H9 (cell line): ENCODE results near the gene SEZ6. TPM values are rescaled to one million over a fixed set of nuclear protein-coding genes. Genes with fewer than 3 reads are reported as not detected.

Experiments used
- DNase-seq: peaks from one replicate; pipeline ENCODE4 v3.0.0-alpha.2; 2017
- H2AFZ ChIP-seq: one replicate; pipeline ENCODE4 v1.6.1; 2013; ENCODE audit warnings: mild to moderate bottlenecking, low read length, control low read depth, moderate library complexity
- H2AK5ac ChIP-seq: 2 replicates; pipeline ENCODE4 v1.6.1; 2013; ENCODE audit warnings: low read length, control low read depth, mixed read lengths; ENCODE audit not compliant: insufficient read length
- H2BK120ac ChIP-seq: one replicate; pipeline ENCODE4 v1.6.1; 2013; ENCODE audit warnings: low read depth, mild to moderate bottlenecking, low read length, control low read depth, inconsistent platforms; ENCODE audit not compliant: poor library complexity, severe bottlenecking
- H2BK12ac ChIP-seq: 2 replicates; pipeline ENCODE4 v1.6.1; 2013; ENCODE audit warnings: low read length, control low read depth, mixed read lengths, low read depth; ENCODE audit not compliant: insufficient read length
- H2BK15ac ChIP-seq: 2 replicates; pipeline ENCODE4 v1.6.1; 2013; ENCODE audit warnings: low read depth, low read length, control low read depth
- H2BK20ac ChIP-seq: one replicate; pipeline ENCODE4 v1.6.1; 2013; ENCODE audit warnings: low read depth, mild to moderate bottlenecking, low read length, control low read depth, inconsistent platforms; ENCODE audit not compliant: poor library complexity, severe bottlenecking
- H2BK5ac ChIP-seq: 2 replicates; pipeline ENCODE4 v1.6.1; 2013; ENCODE audit warnings: low read length, control low read depth, mixed read lengths; ENCODE audit not compliant: insufficient read length
- H3K14ac ChIP-seq: 2 replicates; pipeline ENCODE4 v1.6.1; 2013; ENCODE audit warnings: low read length, control low read depth; ENCODE audit not compliant: insufficient read depth
- H3K18ac ChIP-seq: 2 replicates; pipeline ENCODE4 v1.6.1; 2013; ENCODE audit warnings: low read depth, mild to moderate bottlenecking, mixed read lengths, low read length, control low read depth; ENCODE audit not compliant: insufficient read length
- H3K23ac ChIP-seq: 2 replicates; pipeline ENCODE4 v1.6.1; 2013; ENCODE audit warnings: low read length, control low read depth, mixed read lengths, low read depth; ENCODE audit not compliant: insufficient read length
- H3K23me2 ChIP-seq: 2 replicates; pipeline ENCODE4 v1.6.1; 2013; ENCODE audit warnings: low read depth, mild to moderate bottlenecking, mixed read lengths, low read length, control low read depth; ENCODE audit not compliant: insufficient read length, poor library complexity, severe bottlenecking
- H3K27ac ChIP-seq: 2 replicates; pipeline ENCODE4 v1.5.1; 2013; ENCODE audit warnings: low read length, control low read depth, mixed read lengths, low read depth; ENCODE audit not compliant: insufficient read length
- H3K27me3 ChIP-seq: 2 replicates; pipeline ENCODE4 v1.6.1; 2013; ENCODE audit warnings: low read length, control low read depth, inconsistent platforms; ENCODE audit not compliant: insufficient read depth
- H3K4ac ChIP-seq: 2 replicates; pipeline ENCODE4 v1.6.1; 2013; ENCODE audit warnings: low read depth, mild to moderate bottlenecking, control low read depth, inconsistent platforms, low read length, moderate library complexity
- H3K4me1 ChIP-seq: 2 replicates; pipeline ENCODE4 v1.6.1; 2013; ENCODE audit warnings: low read length, control low read depth, inconsistent platforms; ENCODE audit not compliant: insufficient read depth
- H3K4me2 ChIP-seq: 2 replicates; pipeline ENCODE4 v1.6.1; 2013; ENCODE audit warnings: low read length, control low read depth, mixed read lengths; ENCODE audit not compliant: insufficient read length, insufficient read depth
- H3K56ac ChIP-seq: 2 replicates; pipeline ENCODE4 v1.6.1; 2013; ENCODE audit warnings: low read depth, mild to moderate bottlenecking, mixed read lengths, low read length, control low read depth; ENCODE audit not compliant: insufficient read length
- H3K79me1 ChIP-seq: 2 replicates; pipeline ENCODE4 v1.6.1; 2013; ENCODE audit warnings: low read depth, mild to moderate bottlenecking, moderate library complexity, low read length, control low read depth, inconsistent platforms; ENCODE audit not compliant: insufficient read depth, poor library complexity, severe bottlenecking
- H3K79me2 ChIP-seq: 2 replicates; pipeline ENCODE4 v1.6.1; 2013; ENCODE audit warnings: low read length, control low read depth, inconsistent platforms; ENCODE audit not compliant: insufficient read depth
- H3K9ac ChIP-seq: 2 replicates; pipeline ENCODE4 v1.6.1; 2013; ENCODE audit warnings: low read length, control low read depth, mixed read lengths; ENCODE audit not compliant: insufficient read length; ENCODE audit errors: extremely low read depth
- H3K9me3 ChIP-seq: one replicate; pipeline ENCODE4 v1.6.1; 2013; ENCODE audit warnings: low read depth, low read length, inconsistent platforms; ENCODE audit not compliant: control insufficient read depth
- H3T11ph ChIP-seq: one replicate; pipeline ENCODE4 v1.6.1; 2013; ENCODE audit warnings: mild to moderate bottlenecking, low read length, control low read depth, inconsistent platforms
- H4K20me1 ChIP-seq: one replicate; pipeline ENCODE4 v1.6.1; 2013; ENCODE audit not compliant: control insufficient read depth, insufficient read length, insufficient read depth
- H4K5ac ChIP-seq: 2 replicates; pipeline ENCODE4 v1.6.1; 2013; ENCODE audit warnings: low read depth, mild to moderate bottlenecking, mixed read lengths, low read length, control low read depth; ENCODE audit not compliant: insufficient read length
- H4K8ac ChIP-seq: replicated peaks from 2 replicates; pipeline ENCODE4 v1.6.1; 2013; ENCODE audit warnings: low read length, control low read depth, mixed read lengths, low read depth; ENCODE audit not compliant: insufficient read length
- H4K91ac ChIP-seq: 2 replicates; pipeline ENCODE4 v1.6.1; 2013; ENCODE audit warnings: low read depth, mild to moderate bottlenecking, moderate library complexity, mixed read lengths, low read length, control low read depth; ENCODE audit not compliant: insufficient read length
- H3K27ac Mint-ChIP-seq, 3 experiments: 2 replicates in 2 of 3; 3 replicates in 1 of 3; pipeline ENCODE4 v1.8.0; 2020 to 2021; ENCODE audit warnings: mixed read lengths in 3 of 3, mild to moderate bottlenecking in 1 of 3, moderate library complexity in 1 of 3
- H3K27me3 Mint-ChIP-seq: 2 replicates; pipeline ENCODE4 v1.8.0; 2021; ENCODE audit warnings: low read depth, mild to moderate bottlenecking, moderate library complexity, mixed read lengths
- H3K36me3 Mint-ChIP-seq, 3 experiments: 2 replicates in 2 of 3; 3 replicates in 1 of 3; pipeline ENCODE4 v1.8.0; 2020 to 2021; ENCODE audit warnings: low read depth in 3 of 3, mixed read lengths in 3 of 3; ENCODE audit not compliant: insufficient read depth in 1 of 3
- H3K4me1 Mint-ChIP-seq, 2 experiments: 2 replicates each; pipeline ENCODE4 v1.8.0; 2020; ENCODE audit warnings: mixed read lengths in 2 of 2
- H3K4me3 Mint-ChIP-seq, 2 experiments: 2 replicates in 1 of 2; 3 replicates in 1 of 2; pipeline ENCODE4 v1.8.0; 2020 to 2021; ENCODE audit warnings: mild to moderate bottlenecking in 2 of 2, mixed read lengths in 2 of 2, moderate library complexity in 1 of 2
- H3K9me3 Mint-ChIP-seq, 2 experiments: 2 replicates in 1 of 2; 3 replicates in 1 of 2; pipeline ENCODE4 v1.8.0; 2020; ENCODE audit warnings: mild to moderate bottlenecking in 2 of 2, mixed read lengths in 2 of 2, moderate library complexity in 1 of 2
- WGBS: extraction: QIAGEN DNeasy Blood & Tissue Kit; methylation state at CpG from one replicate; pipeline ENCODE4 v1.1.7; 2013; ENCODE audit warnings: missing lambda C conversion rate, low lambda C conversion rate, mixed read lengths; ENCODE audit not compliant: insufficient read length; ENCODE audit errors: extremely low coverage; 5-methylcytosine and 5-hydroxymethylcytosine counted together
- total RNA-seq: library from RNA; stranded (reverse); gene quantifications from 2 replicates; pipeline ENCODE4 v1.2.1, GENCODE V29; 2021
- TF ChIP-seq, protein P1 (sequence below): fragments of 200-600 bp; sonication (generic); conservative IDR thresholded peaks from 3 replicates; pipeline ENCODE4 v1.8.0; 2021; ENCODE audit warnings: antibody characterized with exemption, mild to moderate bottlenecking

SEZ6 gene
- total RNA-seq, 1 experiment from 2014 or later = 1.8 TPM

DNA sequence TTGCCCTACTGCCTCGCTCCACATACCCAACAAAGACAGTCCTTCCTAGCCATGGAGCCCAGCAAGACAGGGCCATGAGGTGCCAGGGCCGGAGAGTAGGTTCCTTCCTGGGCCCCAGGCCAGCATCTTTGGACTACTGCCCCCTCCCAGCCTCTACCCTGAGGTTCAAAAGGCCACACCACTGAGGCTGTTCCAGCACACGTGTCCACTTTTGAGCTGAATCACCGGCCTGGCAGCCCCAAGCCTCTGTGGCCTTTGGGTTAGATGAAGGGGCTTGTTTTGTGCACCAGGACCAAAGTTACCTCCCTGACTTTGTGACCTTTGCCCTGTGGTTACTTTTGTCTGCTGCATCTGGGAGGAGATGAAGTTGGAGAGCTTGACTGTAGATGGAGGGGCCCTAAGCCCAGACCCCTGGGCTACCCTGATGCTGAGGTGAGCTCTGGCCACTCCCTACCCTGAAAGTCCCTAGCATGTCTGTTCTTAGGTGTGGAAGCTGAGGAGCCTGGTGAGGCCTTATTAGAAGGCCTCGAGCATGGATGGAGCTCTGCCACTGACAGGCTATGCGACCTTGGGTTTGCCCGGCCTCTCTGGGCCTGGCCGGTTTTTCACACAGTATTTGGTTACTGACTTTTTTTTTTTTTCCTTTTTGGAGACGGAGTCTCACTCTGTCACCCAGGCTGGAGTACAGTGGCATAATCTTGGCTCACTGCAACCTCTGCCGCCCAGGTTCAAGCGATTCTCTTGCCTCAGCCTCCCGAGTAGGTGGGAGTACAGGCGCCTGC, 12.0 kb downstream of the SEZ6 start:
- no peak overlapping the region for H3K27ac ChIP-seq
- no peak overlapping the region for H2AFZ ChIP-seq
- no peak overlapping the region for H4K5ac ChIP-seq
- no peaks in the 10 kb centered on the region for H3K79me1 ChIP-seq
- Mint-ChIP-seq H3K27me3 (peaks cover 30% of the 10 kb centered on the region), H3K4me3 (no peak overlapping the region), H3K9me3 (peaks cover 0 to 2% of the 10 kb centered on the region in 2 experiments; a peak in 1 of 5 replicates), H3K27ac (peak overlapping the region in 1 of 3 experiments; percentile 47; a peak in 1 of 7 replicates), H3K4me1 (peaks cover 30 to 36% of the 10 kb centered on the region in 2 experiments), H3K36me3 (no peaks in the 10 kb centered on the region; a peak in 1 of 7 replicates)
- no peak overlapping the region for H2BK120ac ChIP-seq
- TF ChIP-seq, protein P1, sequence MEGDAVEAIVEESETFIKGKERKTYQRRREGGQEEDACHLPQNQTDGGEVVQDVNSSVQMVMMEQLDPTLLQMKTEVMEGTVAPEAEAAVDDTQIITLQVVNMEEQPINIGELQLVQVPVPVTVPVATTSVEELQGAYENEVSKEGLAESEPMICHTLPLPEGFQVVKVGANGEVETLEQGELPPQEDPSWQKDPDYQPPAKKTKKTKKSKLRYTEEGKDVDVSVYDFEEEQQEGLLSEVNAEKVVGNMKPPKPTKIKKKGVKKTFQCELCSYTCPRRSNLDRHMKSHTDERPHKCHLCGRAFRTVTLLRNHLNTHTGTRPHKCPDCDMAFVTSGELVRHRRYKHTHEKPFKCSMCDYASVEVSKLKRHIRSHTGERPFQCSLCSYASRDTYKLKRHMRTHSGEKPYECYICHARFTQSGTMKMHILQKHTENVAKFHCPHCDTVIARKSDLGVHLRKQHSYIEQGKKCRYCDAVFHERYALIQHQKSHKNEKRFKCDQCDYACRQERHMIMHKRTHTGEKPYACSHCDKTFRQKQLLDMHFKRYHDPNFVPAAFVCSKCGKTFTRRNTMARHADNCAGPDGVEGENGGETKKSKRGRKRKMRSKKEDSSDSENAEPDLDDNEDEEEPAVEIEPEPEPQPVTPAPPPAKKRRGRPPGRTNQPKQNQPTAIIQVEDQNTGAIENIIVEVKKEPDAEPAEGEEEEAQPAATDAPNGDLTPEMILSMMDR = no peak
- H3K23ac ChIP-seq = no peak overlapping the region
- no peaks in the 10 kb centered on the region for H3K23me2 ChIP-seq
- H3K4ac ChIP-seq = no peak overlapping the region
- H3K27me3 ChIP-seq = no peaks in the 10 kb centered on the region
- no peak overlapping the region; the same call in 1 of the 2 replicates for H3K14ac ChIP-seq
- H3K56ac ChIP-seq = no peak overlapping the region
- H2BK5ac ChIP-seq = no peak overlapping the region
- H3K9ac ChIP-seq = no peak overlapping the region
- H3K18ac ChIP-seq = no peak overlapping the region
- no peaks in the 10 kb centered on the region for H4K20me1 ChIP-seq
- no peak for DNase-seq
- H2BK15ac ChIP-seq = no peak overlapping the region
- no peaks in the 10 kb centered on the region for H3K79me2 ChIP-seq
- H2BK20ac ChIP-seq = no peak overlapping the region
- H2AK5ac ChIP-seq = no peak overlapping the region
- H4K8ac ChIP-seq = no peak overlapping the region
- no peak overlapping the region for H3K4me2 ChIP-seq
- H2BK12ac ChIP-seq = no peak overlapping the region
- no peaks in the 10 kb centered on the region for H3K9me3 ChIP-seq
- no peaks in the 10 kb centered on the region; the same call in 1 of the 2 replicates for H3K4me1 ChIP-seq
- no CpG with 5 or more reads among the region's 13 CpGs for WGBS
- H4K91ac ChIP-seq = no peak overlapping the region
- no peak overlapping the region for H3T11ph ChIP-seq
